GM12878 (cell line): ENCODE data around the gene SRSF8. TPM values are rescaled to one million over a fixed set of nuclear protein-coding genes. Genes with fewer than 3 reads are reported as not detected.

Source experiments
- ATF7 ChIP-seq: fragments of 450-650 bp; IDR thresholded peaks from 2 replicates; pipeline ENCODE4 v1.6.1; 2016; ENCODE audit warnings: low read depth, mild to moderate bottlenecking
- BMI1 ChIP-seq: fragments of 450-650 bp; IDR thresholded peaks from 2 replicates; pipeline ENCODE4 v1.6.1; 2016; ENCODE audit warnings: mild to moderate bottlenecking, moderate library complexity, borderline replicate concordance
- CHD2 ChIP-seq: IDR thresholded peaks from 2 replicates; pipeline ENCODE4 v1.6.1; 2011; ENCODE audit warnings: low read depth, low read length, improper control_type of control experiment, borderline replicate concordance
- CREM ChIP-seq: IDR thresholded peaks from 2 replicates; pipeline ENCODE4 v1.6.1; 2014; ENCODE audit warnings: antibody characterized with exemption, low read depth
- JUNB ChIP-seq: IDR thresholded peaks from 2 replicates; pipeline ENCODE4 v1.6.1; 2016; ENCODE audit warnings: antibody characterized with exemption, mild to moderate bottlenecking
- MTA2 ChIP-seq: fragments of 450-650 bp; IDR thresholded peaks from 2 replicates; pipeline ENCODE4 v1.6.1; 2016; ENCODE audit warnings: low read depth, mild to moderate bottlenecking, moderate library complexity
- POLR2AphosphoS2 ChIP-seq: IDR thresholded peaks from 2 replicates; pipeline ENCODE4 v1.6.1; 2011; ENCODE audit warnings: low read depth, mild to moderate bottlenecking, low read length, improper control_type of control experiment, moderate library complexity
- POLR2AphosphoS5 ChIP-seq: IDR thresholded peaks from 2 replicates; pipeline ENCODE4 v1.6.1; 2011; ENCODE audit warnings: mild to moderate bottlenecking, low read length, inconsistent platforms
- RAD51 ChIP-seq: fragments of 450-650 bp; IDR thresholded peaks from 2 replicates; pipeline ENCODE4 v1.6.1; 2016; ENCODE audit warnings: moderate library complexity, mild to moderate bottlenecking, inconsistent platforms
- RCOR1 ChIP-seq: conservative IDR thresholded peaks from 2 replicates; pipeline ENCODE4 v1.6.1; 2012; ENCODE audit warnings: low read depth, low read length, improper control_type of control experiment
- RFX5 ChIP-seq: IDR thresholded peaks from 2 replicates; pipeline ENCODE4 v1.6.1; 2011; ENCODE audit warnings: low read depth, low read length, improper control_type of control experiment
- RUNX3 ChIP-seq: IDR thresholded peaks from 2 replicates; pipeline ENCODE4 v1.6.1; 2012; ENCODE audit warnings: low read length, inconsistent platforms
- polyA plus RNA-seq, 11 experiments: library from polyadenylated mRNA; depleted of rRNA in 4 of 11; unstranded in 6 of 11; stranded (reverse) in 5 of 11; fragments of >200 nt; fragmentation: Nextera tagmentation in 4 of 11; fragmentation: Illumina TruSeq in 1 of 11; extraction: Ambion mirVana in 4 of 11; extraction: Trizol in 1 of 11; gene quantifications; 1 replicate in 1 of 11; 2 replicates in 10 of 11; pipeline versions ENCODE4 v1.2.1 to v1.2.3, GENCODE V29; 2011 to 2016; ENCODE audit warnings: inconsistent platforms in 2 of 11, missing spikeins in 2 of 11, low read depth in 1 of 11
- total RNA-seq, 4 experiments: library from RNA; depleted of rRNA in 3 of 4; stranded (reverse); fragments of >200 nt in 3 of 4; fragmentation: Illumina TruSeq in 1 of 4; extraction: Trizol in 1 of 4; gene quantifications; 2 replicates each; pipeline versions ENCODE4 v1.2.1 to v1.2.3, GENCODE V29; 2013 to 2021
- TF ChIP-seq, protein P1 (sequence below): IDR thresholded peaks from 2 replicates; pipeline ENCODE4 v1.6.1; 2012; ENCODE audit warnings: low read depth, low read length, improper control_type of control experiment
- TF ChIP-seq, protein P2 (sequence below), 3 experiments: IDR thresholded peaks in 2 of 3; conservative IDR thresholded peaks in 1 of 3; 2 replicates each; pipeline ENCODE4 v1.5.1; 2011; ENCODE audit warnings: low read depth in 3 of 3, low read length in 3 of 3, mild to moderate bottlenecking in 3 of 3, control low read depth in 2 of 3, moderate library complexity in 2 of 3, inconsistent platforms in 1 of 3, mixed read lengths in 1 of 3; ENCODE audit not compliant: control insufficient read depth in 2 of 3, insufficient read depth in 1 of 3; ENCODE audit errors: extremely low read depth in 1 of 3

The SRSF8 gene
- total and polyA plus RNA-seq, 10 of the 15 experiments (the other 5 are each of a cell fraction or from before 2014, with no cell fraction given) = 14.2 to 43.1 (median 27.1) TPM

DNA sequence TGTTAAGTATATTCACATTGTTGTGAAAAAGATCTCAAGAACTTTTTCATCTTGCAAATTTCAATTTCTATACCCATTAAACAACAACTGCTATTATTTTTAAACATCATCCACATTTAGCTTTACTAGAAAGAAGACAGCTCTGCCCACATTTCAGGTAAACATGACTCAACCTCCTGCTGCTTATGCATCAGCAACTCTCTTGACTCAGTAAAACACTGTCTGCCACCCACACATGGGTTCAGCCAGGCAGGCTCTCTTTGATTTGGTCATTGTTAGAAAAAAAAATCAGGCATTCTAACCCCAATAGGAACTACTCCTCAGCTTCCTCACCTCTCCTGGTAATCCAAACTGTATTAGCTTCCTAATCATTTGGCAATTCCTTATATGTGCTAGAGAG is 17.8 kb downstream of the SRSF8 start (continued):
- no peak for TF ChIP-seq POLR2AphosphoS2
- no peak for TF ChIP-seq RFX5
- TF ChIP-seq RCOR1 = no peak
- peak; percentile 55; the same call in 1 of the 2 replicates for TF ChIP-seq CREM
- TF ChIP-seq MTA2 = 0 out of 2 replicates have a peak, but pooled peaks have one; percentile 16
- TF ChIP-seq RAD51 = 0 out of 2 replicates have a peak, but pooled peaks have one; percentile 16
- TF ChIP-seq, protein P1, sequence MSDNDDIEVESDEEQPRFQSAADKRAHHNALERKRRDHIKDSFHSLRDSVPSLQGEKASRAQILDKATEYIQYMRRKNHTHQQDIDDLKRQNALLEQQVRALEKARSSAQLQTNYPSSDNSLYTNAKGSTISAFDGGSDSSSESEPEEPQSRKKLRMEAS = no peak
- no peak for TF ChIP-seq POLR2AphosphoS5
- TF ChIP-seq JUNB = peak; percentile 32; the same call in 1 of the 2 replicates
- TF ChIP-seq CHD2 = no peak
- TF ChIP-seq BMI1 = no peak
- TF ChIP-seq, protein P2, sequence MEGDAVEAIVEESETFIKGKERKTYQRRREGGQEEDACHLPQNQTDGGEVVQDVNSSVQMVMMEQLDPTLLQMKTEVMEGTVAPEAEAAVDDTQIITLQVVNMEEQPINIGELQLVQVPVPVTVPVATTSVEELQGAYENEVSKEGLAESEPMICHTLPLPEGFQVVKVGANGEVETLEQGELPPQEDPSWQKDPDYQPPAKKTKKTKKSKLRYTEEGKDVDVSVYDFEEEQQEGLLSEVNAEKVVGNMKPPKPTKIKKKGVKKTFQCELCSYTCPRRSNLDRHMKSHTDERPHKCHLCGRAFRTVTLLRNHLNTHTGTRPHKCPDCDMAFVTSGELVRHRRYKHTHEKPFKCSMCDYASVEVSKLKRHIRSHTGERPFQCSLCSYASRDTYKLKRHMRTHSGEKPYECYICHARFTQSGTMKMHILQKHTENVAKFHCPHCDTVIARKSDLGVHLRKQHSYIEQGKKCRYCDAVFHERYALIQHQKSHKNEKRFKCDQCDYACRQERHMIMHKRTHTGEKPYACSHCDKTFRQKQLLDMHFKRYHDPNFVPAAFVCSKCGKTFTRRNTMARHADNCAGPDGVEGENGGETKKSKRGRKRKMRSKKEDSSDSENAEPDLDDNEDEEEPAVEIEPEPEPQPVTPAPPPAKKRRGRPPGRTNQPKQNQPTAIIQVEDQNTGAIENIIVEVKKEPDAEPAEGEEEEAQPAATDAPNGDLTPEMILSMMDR (IDR thresholded peaks at IDR 0.05 in 2 of 3, conservative IDR thresholded peaks at IDR 0.05 in 1 of 3; ENCODE audit: control insufficient read depth in 2 of 3, extremely low read depth in 1 of 3, insufficient read depth in 1 of 3, low read depth in 3 of 3, low read length in 3 of 3) = no peak
- peak; percentile 47 for TF ChIP-seq ATF7
- peak; percentile 39; the same call in 1 of the 2 replicates for TF ChIP-seq RUNX3
